Pancreas (tissue), 10 donors: ENCODE measurements around the gene ACY1. TPM values are rescaled to one million over a fixed set of nuclear protein-coding genes. Genes with fewer than 3 reads are reported as not detected.
"Not testable (repeated sequence)": the region's sequence is repeated elsewhere in the genome, so short reads cannot be mapped to it uniquely, and the experiment has no call there.

Source experiments
- ATAC-seq, 4 donors: fragments of 200-7000 bp; cut with Tn5 transposase; one replicate each; pipeline versions ENCODE4 v1.8.0 to v1.9.1; 2020; ENCODE audit warnings: mild to moderate bottlenecking in 4 of 4, moderate library complexity in 4 of 4
- DNase-seq, 6 donors: peaks; one replicate each; pipeline ENCODE4 v3.0.0-alpha.2; 2020
- FAIRE-seq: peaks from 2 replicates; lab custom pipeline; 2012; peaks lifted over from hg19 to GRCh38; lab: Jason Lieb, UNC
- H3K27ac ChIP-seq, 4 donors: fragments of 200-600 bp; sonication (generic); 1 replicate in 3 of 4; 2 replicates in 1 of 4; pipeline versions ENCODE4 v1.5.0 to v1.8.0; 2020
- H3K27me3 ChIP-seq, 4 donors: fragments of 200-600 bp; one replicate each; pipeline ENCODE4 v1.8.0; 2021
- H3K36me3 ChIP-seq, 3 donors: fragments of 200-600 bp; sonication (generic) in 1 of 3; one replicate each; pipeline versions ENCODE4 v1.5.0 to v1.8.0; 2020 to 2021
- H3K4me1 ChIP-seq, 3 donors: fragments of 200-600 bp; one replicate each; pipeline ENCODE4 v1.8.0; 2021
- H3K4me3 ChIP-seq, 4 donors: fragments of 200-600 bp; sonication (generic) in 2 of 4; one replicate each; pipeline versions ENCODE4 v1.5.0 to v1.8.0; 2020 to 2021
- H3K9me3 ChIP-seq, 4 donors: fragments of 200-600 bp; one replicate each; pipeline ENCODE4 v1.8.0; 2021
- CTCF ChIP-seq, 4 donors: fragments of 200-600 bp; sonication (generic) in 3 of 4; IDR thresholded peaks; one replicate each; pipeline versions ENCODE4 v1.5.0 to v1.8.0; 2021; ENCODE audit warnings: antibody characterized with exemption in 4 of 4
- WGBS, 2 donors: extraction: QIAGEN DNeasy Blood & Tissue Kit; methylation state at CpG; one replicate each; pipeline ENCODE4 v1.1.7; 2013; 5-methylcytosine and 5-hydroxymethylcytosine counted together
- intact Hi-C, 3 donors: fragments of 100-400 bp; cut with DNase I; formaldehyde crosslinking; loops; one replicate each; pipeline versions ENCODE4 v1.11.1 to v1.14.2; 2022
- polyA plus RNA-seq, 2 donors: library from polyadenylated mRNA; stranded (reverse); fragments of 200-250 nt; gene quantifications; one replicate each; pipeline ENCODE4 v1.2.3, GENCODE V29; 2013
- total RNA-seq, 6 donors: library from RNA; stranded (reverse); fragmentation: NEBNext Ultra II Directional in 4 of 6; extraction: Animal tissue kit (Norgen Biotek cat#: 25700) in 4 of 6; gene quantifications; one replicate each; pipeline versions ENCODE4 v1.2.1 to v1.2.4, GENCODE V29; 2021 to 2023
- donor health status: healthy with polysubstance abuse.
- donor health status: DM: no; HTN: no; CAD: no; lungs with moderate emphysema.
- donor health status: DM: no; HTN: no; CAD: no.
- donor health status: control.
- donor health status: control.
- donor health status: Bipolar disorder and iron deficiency.
- donor health status: DM: yes; HTN: yes; CAD: no.
- donor health status: DM: no; HTN: no; CAD: no.
- donor health status: DM: no; HTN: no; CAD: no.
- donor health status: DM: yes; HTN: yes; CAD: no.

ACY1 gene
- total and polyA plus RNA-seq, 8 donors = 5.7 to 21.5 (median 15.6) TPM

GRCh38 chr3:52031896-52032295 lies 48.6 kb downstream of the ACY1 start:
- no peak for ATAC-seq
- intact Hi-C loops = no loop called here
- H3K4me3 ChIP-seq = no peak overlapping the region
- H3K4me1 ChIP-seq = no peaks in the 10 kb centered on the region
- H3K36me3 ChIP-seq = no peaks in the 10 kb centered on the region
- H3K9me3 ChIP-seq = no peaks in the 10 kb centered on the region
- H3K27ac ChIP-seq = no peak overlapping the region
- peak in 1 of 6 donors; percentile 14 for DNase-seq
- no peak for TF ChIP-seq CTCF (IDR thresholded peaks at IDR 0.05)
- WGBS, 2 donors = 80 to 87% methylated on average over 10 of the region's 10 CpGs
- H3K27me3 ChIP-seq = no peaks in the 10 kb centered on the region
- no peak for FAIRE-seq

GRCh38 chr3:52032702-52033408 lies 49.5 kb downstream of the ACY1 start:
- no peak for FAIRE-seq
- intact Hi-C loops = no loop called here
- no peaks in the 10 kb centered on the region for H3K27me3 ChIP-seq

GRCh38 chr3:52033748-52034147 lies 50.4 kb downstream of the ACY1 start:
- H3K27me3 ChIP-seq, H3K36me3 ChIP-seq, ATAC-seq, H3K9me3 ChIP-seq, H3K4me3 ChIP-seq, H3K4me1 ChIP-seq, H3K27ac ChIP-seq, intact Hi-C loops, DNase-seq, FAIRE-seq: not testable (repeated sequence)
- WGBS, 2 donors = 86 to 92% methylated on average over 6 of the region's 6 CpGs

More at GRCh38 chr3:52032702-52033408, 49.5 kb downstream of the ACY1 start:
- Histone ChIP-seq H3K4me3 (no peak overlapping the region), H3K9me3 (no peaks in the 10 kb centered on the region), H3K36me3 (no peaks in the 10 kb centered on the region), H3K27ac (no peak overlapping the region), H3K4me1 (no peaks in the 10 kb centered on the region)
- peak in 1 of 6 donors; percentile 16 for DNase-seq
- TF ChIP-seq CTCF (IDR thresholded peaks at IDR 0.05) = no peak
- no peak for ATAC-seq
- WGBS, 2 donors = 76 to 82% methylated on average over 11 of the region's 11 CpGs

- no peak overlapping the region for H3K27ac ChIP-seq
These were observed 50.9 kb downstream of the ACY1 start for GRCh38 chr3:52034212-52034611.

GRCh38 chr3:52034651-52035050 lies 51.3 kb downstream of the ACY1 start:
- TF ChIP-seq CTCF (IDR thresholded peaks at IDR 0.05) = no peak
- H3K36me3 ChIP-seq = no peaks in the 10 kb centered on the region
- intact Hi-C loops = no loop called here
- ATAC-seq (no peak), DNase-seq (no peak), FAIRE-seq (no peak)
- H3K27ac ChIP-seq = no peak overlapping the region
- H3K27me3 ChIP-seq = no peaks in the 10 kb centered on the region
- no peak overlapping the region for H3K4me3 ChIP-seq
- H3K4me1 ChIP-seq = no peaks in the 10 kb centered on the region
- no peaks in the 10 kb centered on the region for H3K9me3 ChIP-seq
- WGBS, 2 donors = 75 to 79% methylated on average over 3 of the region's 3 CpGs

More at GRCh38 chr3:52034212-52034611, 50.9 kb downstream of the ACY1 start:
- no peaks in the 10 kb centered on the region for H3K36me3 ChIP-seq
- WGBS, 2 donors = 85 to 93% methylated on average over 5 of the region's 5 CpGs
- intact Hi-C loops = no loop called here
- FAIRE-seq (no peak), ATAC-seq (no peak), DNase-seq (no peak)
- no peaks in the 10 kb centered on the region for H3K9me3 ChIP-seq
- H3K4me3 ChIP-seq = no peak overlapping the region
- H3K27me3 ChIP-seq = no peaks in the 10 kb centered on the region
- no peaks in the 10 kb centered on the region for H3K4me1 ChIP-seq
- TF ChIP-seq CTCF (IDR thresholded peaks at IDR 0.05) = no peak
